Stomach (tissue), 4 donors: ENCODE measurements around the gene KCNG2.

Source experiments
- POLR2A ChIP-seq, 4 donors: fragments of 450-650 bp; IDR thresholded peaks; one replicate each; pipeline ENCODE4 v1.6.1; 2016; ENCODE audit warnings: antibody characterized with exemption in 4 of 4, control low read depth in 2 of 4, mild to moderate bottlenecking in 1 of 4, moderate library complexity in 1 of 4
- TF ChIP-seq, protein P1 (sequence below), 7 experiments: fragments of 450-650 bp in 4 of 7; fragments of 200-600 bp in 3 of 7; sonication (generic) in 3 of 7; IDR thresholded peaks; one replicate each; pipeline ENCODE4 v1.5.1; 2016 to 2019; ENCODE audit warnings: antibody characterized with exemption in 7 of 7, control low read depth in 2 of 7, mild to moderate bottlenecking in 1 of 7

DNA sequence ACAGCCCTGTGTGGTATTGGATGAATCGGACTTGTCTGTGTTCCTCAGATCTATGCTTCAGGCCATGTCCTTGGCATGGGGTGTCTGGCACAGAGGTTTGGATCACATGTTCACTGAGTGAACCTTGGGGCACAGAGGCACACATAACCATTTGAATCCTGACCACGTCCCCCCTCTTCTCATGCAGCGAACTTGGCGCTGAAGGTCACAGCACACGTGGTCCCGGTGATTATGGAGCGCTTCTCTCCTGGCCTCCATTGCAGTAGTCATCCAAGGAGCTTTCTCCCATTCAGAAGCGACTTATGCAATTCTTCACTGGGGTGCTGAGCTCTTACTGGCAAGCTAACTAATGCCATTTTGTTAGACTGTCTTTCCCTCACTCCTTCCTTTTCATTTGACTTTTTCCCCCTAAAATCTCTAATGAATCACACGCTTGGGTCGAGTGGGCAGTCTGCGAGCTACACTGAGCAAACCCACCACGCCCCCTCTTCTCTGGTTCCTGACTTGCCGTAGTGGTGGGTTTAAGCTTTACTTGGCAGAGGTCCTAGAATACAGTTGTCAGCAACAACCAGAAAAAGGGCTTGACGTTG, 59.4 kb downstream of the KCNG2 start:
- TF ChIP-seq, protein P1, sequence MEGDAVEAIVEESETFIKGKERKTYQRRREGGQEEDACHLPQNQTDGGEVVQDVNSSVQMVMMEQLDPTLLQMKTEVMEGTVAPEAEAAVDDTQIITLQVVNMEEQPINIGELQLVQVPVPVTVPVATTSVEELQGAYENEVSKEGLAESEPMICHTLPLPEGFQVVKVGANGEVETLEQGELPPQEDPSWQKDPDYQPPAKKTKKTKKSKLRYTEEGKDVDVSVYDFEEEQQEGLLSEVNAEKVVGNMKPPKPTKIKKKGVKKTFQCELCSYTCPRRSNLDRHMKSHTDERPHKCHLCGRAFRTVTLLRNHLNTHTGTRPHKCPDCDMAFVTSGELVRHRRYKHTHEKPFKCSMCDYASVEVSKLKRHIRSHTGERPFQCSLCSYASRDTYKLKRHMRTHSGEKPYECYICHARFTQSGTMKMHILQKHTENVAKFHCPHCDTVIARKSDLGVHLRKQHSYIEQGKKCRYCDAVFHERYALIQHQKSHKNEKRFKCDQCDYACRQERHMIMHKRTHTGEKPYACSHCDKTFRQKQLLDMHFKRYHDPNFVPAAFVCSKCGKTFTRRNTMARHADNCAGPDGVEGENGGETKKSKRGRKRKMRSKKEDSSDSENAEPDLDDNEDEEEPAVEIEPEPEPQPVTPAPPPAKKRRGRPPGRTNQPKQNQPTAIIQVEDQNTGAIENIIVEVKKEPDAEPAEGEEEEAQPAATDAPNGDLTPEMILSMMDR (IDR thresholded peaks at IDR 0.05) = no peak
- TF ChIP-seq POLR2A (IDR thresholded peaks at IDR 0.05) = no peak
